UCSD-AML1 (cell line): ENCODE results near the gene CXXC1.
"Not testable (repeated sequence)": the region's sequence is repeated elsewhere in the genome, so short reads cannot be mapped to it uniquely, and the experiment has no call there.

Experiments used
- DNase-seq: peaks from one replicate; lab custom pipeline; 2025; ENCODE audit not compliant: unreplicated experiment; lab: John Stamatoyannopoulos, UW

CXXC1 gene

GRCh38 chr18:50276452-50276851 lies 11.0 kb downstream of the CXXC1 start:
- no peak for DNase-seq

DNA sequence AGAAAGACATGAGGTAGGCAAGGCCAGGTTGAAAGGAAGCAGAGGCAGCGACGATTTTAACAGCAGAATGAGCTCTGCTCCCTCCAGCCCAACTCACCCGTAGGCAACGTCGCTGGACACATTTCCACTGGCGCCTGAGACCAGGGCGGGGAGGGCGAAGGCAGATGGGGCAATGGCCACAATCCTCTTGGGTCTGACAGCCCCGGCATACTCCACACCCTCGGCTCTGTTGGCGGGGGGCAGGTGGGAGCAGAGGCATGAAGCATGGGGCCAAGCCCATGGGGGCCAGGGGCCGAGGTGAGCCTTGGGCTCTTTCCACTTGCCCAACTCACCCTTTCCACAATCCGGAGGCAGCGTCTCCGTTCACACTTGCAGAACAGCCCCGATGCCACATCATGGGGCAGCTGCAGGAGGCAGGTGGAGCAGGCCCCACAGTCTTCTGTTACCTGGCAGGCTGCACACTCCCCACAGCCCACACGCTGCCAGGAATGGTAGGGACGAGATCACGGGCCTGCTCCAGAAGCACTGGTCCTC lies 11.9 kb downstream of the CXXC1 start:
- DNase-seq = no peak

GRCh38 chr18:50274941-50275340 lies 12.6 kb downstream of the CXXC1 start:
- no peak for DNase-seq

DNA sequence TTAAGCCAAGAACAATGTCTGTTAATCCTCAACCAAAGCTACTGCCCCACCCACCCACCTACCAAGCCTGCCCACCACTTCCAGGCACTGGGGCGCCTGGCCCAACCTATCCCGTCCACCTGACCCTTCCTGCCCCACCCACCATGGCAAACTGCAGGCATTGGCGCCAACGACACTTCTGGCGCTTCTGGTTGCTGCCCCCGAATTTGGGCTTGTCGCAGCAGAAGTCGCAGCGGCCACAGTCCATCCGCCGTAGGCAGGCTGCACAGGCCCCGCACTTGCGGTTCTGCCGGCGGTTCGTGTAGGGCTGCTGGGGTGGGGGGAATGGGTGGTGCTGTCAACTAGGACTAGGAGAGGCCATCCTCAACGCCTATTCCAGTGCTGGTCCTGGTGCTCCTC lies 13.4 kb downstream of the CXXC1 start:
- DNase-seq = no peak

DNA sequence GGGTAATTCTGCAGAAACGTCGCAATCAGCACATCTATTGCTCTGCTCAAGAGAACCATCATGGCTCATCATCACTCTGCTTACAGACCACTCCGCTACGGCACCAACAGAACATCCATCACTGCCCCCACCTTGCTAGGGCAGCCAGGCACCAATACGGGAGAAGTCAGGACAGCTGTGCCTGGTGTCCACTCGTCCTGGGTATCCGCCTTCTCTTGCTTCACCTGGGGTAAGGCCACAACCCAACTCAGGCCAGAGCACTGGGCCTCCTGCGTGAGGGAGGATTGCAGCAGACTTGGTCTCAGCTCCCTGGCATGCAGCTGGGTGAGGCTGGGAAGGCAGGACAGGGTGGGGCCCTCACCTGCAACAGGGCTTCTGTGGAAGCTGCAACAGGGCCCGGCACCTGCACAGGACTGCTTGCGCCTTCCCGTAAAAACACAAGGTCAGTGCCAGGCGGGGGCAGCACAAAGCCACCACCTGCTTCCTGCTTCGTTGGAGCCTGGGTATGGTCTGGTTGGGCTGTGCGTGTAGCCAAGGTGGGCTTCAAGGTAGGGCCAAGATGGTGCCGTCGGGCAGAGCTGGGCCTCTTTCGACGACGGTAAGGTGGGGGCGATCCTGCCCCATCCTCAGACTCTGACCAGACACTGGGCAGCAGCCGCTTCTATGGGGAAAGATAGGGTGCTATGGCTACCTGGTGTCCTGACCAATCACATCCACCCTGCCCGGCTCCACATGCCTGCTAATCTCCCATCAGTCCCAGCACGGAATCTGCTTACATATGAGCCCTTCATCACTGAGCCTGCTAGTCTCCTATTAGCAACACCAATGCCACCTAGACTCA lies 14.1 kb downstream of the CXXC1 start:
- no peak for DNase-seq

GRCh38 chr18:50272568-50272967 lies 14.9 kb downstream of the CXXC1 start:
- no peak for DNase-seq

DNA sequence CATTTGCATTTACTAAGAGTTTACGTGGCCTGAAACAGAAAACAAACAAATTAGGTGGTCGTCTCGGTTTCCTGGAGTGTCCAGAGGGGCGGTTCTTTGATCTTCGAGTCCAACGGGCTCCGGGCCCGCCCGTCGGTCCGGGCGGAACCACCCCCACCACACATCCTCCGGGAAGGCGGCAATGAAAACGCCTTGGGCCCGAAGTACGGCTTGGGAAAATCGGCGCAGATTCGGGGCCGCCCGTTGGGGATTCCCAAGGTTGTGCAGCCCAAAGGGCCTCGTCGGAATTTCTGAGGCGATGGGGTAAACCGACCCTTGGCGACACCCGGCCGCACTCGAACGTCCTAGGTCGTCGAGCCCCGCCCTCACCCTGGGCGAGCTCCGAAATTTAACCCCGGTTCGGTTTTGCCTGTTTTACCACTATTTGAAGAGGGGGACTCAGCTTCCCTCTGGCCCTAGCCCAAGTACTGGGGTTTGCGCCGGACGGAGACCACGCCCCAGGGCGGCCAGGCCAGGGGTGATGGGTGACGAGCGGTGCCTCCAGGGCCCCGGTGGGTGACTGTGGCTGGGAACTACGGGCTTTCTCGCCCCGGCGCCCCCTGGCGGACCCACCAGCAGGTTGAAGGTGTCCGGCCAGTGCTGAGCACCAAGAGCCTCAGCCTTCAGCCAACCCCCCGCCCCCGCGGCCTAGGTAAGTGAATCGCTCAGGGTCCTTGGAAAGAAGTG lies 19.3 kb downstream of the CXXC1 start:
- no peak for DNase-seq

GRCh38 chr18:50266248-50266704 lies 21.2 kb downstream of the CXXC1 start, which contains the start of gene CFAP53:
Gene CFAP53 (minus strand): TSS chr18:50266495. CDS start chr18:50266404, 91 bp downstream.
- DNase-seq = peak; percentile 88

DNA sequence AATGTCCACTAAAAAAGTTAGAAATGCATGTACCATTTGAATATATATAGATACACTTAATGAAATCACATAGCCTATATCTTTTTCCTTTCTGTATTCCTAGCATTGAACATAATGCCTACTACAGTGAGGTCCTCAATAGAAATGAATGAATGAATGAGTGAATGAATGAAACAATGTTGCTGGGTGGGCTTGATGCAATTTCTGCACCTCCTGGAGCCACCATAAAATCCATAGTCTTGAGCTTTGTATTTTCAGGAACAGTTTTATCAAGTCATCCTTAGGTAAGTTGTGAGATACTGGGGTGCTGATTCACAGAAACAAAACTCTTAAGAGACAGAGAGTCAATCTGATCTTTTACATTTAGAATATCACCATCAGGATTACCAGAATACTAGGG lies 24.5 kb downstream of the CXXC1 start:
- DNase-seq = no peak

- DNase-seq = no peak
Measured at GRCh38 chr18:50250935-50251334, 36.6 kb downstream of the CXXC1 start.

GRCh38 chr18:50249576-50249975 lies 37.9 kb downstream of the CXXC1 start:
- no peak for DNase-seq

- DNase-seq = no peak
Measured at GRCh38 chr18:50247561-50247960, 39.9 kb downstream of the CXXC1 start.

DNA sequence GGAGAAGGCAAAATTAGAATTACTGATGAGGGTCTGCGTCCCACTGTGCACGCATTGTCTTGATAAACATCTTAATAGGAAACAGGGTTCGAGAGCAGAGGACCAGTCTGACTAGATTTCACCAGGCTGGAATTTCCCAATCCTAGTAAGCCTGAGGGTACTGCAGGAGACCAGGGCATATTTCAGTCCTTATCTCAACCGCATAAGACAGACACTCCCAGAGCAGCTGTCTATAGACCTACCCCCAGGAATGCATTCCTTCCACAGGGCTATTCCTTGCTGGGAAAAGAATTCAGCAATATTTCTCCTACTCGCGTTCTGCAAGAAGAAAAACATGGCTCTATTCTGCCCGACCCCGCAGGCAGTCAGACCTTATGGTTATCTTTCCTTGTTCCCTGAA lies 45.7 kb downstream of the CXXC1 start:
- DNase-seq = not testable (repeated sequence)

DNA sequence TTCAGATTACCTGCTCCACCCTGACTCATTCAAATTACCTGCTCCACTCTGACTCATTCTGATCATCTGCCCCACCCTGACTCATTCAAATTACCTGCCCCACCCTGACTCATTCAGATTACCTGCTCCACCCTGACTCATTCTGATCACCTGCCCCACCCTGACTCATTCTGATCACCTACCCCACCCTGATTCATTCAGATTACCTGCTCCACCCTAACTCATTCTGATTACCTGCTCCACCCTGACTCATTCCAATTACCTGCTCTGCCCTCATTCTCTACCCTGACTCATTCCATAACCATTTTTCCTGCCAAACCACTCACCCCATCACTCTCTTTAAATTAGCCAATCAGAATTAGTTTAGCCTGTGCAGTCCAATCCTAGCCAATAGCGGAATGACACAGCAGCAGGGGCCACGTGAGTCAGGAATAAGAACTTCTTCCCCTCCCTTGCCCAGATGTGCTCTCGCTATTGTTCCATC lies 47.4 kb downstream of the CXXC1 start:
- DNase-seq = no peak

- no peak for DNase-seq
Measured at GRCh38 chr18:50232419-50232818, 55.1 kb downstream of the CXXC1 start.
